Stimulated activated CD4-positive, alpha-beta T cell treated with anti-CD3 and anti-CD28 coated beads, Interleukin-15, amount 100 ng/mL, for 1 hour (primary cell): ENCODE data around the gene DLG2.
"Not testable (repeated sequence)": the region's sequence is repeated elsewhere in the genome, so short reads cannot be mapped to it uniquely, and the experiment has no call there.

Experiments used
- DNase-seq, 2 donors: peaks; one replicate each; pipeline ENCODE4 v3.0.0-alpha.2; 2020; ENCODE audit warnings: low read depth in 1 of 2, low spot score in 1 of 2

The DLG2 gene

DNA sequence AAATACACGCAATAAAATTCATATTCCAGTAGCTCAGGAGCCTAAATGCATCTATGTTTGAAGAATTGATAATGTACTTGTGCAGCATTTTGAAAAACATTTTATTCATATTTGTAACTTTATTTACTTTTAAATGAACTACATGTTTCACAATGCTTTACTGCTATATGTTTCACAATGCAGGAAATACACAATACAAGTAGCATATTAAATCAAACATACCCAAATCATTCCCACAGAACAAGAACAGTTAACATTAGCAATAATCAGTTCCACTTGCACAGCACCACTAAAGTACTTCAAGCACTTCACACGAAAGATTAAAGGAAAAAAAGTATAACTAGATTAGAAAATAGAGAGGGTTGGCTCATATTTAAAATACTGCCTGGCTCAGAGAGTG, 1997.4 kb downstream of the DLG2 start:
- no peak for DNase-seq

DNA sequence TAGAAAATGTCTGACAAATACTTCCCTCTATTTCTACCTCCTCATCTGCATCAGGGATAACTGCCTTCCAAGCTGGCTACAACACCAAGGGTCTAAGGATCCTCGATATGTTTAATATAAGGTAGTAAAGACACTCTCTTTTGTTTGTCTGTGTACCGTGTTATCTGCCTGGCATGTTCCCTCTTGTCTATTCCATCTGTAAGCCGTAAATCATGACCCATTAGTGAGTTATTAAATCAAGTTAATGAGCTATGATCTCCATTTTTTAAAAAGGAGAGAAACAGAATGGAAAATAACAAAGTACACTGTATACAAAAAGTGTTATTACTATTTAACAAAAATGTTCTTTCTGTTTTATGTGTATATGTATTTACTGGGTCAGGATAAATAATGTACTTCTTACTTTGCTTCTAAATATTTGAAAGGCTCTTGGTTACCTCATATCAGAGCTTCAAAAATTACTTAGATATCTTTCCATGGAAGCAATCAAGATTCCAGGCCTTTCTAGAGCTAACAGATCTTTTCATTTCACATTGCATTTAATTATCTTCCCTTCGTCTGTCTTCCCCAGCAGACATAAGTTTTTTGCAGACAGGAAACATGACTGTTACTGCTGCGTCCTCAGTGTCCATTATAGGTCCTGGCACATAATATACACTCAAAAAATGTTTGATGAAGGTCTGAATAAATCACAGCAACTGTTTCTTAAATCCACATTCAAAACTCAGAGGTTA, 1998.4 kb downstream of the DLG2 start:
- DNase-seq: no peak

DNA sequence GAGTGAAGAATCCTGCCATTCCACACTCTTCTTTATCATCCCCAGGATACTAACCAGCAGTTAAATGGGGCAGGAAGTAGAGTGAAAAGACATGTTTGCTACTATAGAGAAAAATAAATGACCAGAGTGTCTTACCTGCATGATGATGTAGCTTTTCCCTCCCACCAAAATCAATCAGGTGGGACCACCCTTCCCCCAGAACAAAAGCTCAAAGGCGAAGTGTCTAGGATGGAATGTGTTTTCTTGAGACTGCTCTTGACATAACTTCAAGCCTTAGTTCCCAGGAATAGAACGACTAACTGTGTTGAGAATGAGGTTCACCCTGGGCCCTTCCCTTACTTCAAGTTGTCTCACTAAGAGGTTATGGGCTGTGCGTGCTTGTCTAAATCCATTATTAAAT, 2001.8 kb downstream of the DLG2 start:
- DNase-seq: no peak

DNA sequence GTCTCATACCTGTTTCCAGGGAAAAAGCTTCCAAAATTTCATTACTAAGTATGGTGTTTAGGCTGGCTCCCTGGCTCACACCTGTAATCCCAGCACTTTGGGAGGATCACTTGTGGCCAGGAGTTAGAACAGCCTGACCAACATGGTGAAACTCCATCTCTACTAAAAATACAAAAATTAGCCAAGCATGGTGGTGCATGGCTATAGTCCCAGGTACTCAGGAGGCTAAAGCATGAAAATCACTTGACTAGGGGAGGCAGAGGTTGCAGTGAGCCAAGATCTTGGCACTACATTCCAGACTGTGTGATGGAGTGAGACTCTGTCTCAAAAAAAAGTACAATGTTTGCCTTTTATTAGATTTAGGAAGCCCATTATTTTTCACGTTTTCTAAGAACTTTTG, 2009.5 kb downstream of the DLG2 start:
- DNase-seq: no peak

DNA sequence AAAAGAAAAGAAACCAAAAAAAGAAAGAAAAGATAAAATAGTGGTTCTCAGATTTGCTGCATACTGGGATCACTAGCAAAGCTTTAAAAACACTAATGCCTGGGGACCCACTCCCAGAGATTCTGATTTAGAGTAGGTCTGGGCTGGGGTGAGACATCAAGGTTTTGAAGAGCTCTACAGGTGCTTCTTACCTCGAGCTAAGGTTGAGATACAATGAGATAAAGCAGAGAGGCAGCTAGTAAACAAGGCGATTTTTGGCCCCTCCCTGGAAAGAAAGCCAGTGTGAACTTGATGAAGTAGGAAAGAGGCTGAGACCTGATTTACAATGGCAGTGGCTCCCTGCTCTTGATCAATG, 2013.4 kb downstream of the DLG2 start:
- DNase-seq: no peak

DNA sequence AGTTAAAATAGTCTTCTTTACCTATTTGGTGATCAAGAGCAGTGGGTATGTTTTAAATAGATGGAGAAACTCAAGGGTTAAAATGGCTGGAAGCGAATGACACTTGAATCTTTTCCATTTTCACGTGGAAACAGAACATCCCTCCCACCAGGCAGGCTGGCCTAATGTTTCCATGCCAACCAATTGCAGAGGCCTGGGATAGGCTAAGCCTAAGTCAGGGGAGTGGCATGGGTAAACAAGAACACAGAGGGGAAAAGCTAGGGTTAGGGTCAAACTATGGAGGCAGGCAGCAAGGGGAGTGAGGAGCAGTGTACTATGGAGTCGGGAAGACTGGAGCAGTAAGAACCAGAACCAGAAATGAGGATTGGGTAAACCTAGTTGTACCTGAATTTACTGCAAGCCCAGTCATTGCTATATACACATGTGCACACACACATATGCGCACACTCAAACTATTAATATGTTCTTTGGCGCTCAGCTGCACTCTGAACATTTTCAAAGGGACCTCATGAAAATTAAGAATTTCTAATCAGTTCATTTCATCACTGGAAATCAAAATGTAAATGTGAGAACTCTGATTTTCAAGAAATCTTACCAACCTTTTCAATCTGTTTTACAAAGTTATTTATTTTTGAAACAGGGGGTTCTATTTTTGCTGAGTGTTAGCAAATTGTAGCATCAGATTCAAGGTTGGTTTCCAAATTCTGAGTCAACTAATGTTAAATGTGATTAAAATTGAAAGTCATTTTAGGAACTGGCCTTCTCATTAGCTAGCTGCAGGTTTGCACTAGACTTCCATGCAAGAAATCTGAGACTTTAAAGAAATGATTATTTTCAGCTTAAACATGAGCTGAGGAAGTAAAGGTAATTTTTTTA, 2014.0 kb downstream of the DLG2 start:
- DNase-seq: no peak

DNA sequence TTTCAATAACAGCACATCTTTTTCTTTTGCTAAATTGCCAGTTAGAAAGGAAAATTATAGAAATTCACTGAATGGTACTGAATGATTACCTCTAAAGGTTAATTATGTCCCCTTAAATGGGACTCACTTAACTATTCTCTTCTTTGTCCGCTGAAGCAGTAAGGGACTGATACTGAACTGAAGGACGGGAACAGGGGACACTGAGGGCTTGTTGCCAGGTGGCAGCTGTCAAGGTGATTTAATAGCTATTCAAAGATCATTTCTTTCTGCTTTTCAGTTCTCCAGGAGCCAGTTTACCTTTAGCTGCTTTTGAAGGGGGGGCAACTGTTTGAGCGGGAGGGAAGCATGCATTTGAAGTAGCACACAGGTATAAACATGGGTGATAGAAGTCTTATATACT, 2015.5 kb downstream of the DLG2 start:
- DNase-seq: no peak

DNA sequence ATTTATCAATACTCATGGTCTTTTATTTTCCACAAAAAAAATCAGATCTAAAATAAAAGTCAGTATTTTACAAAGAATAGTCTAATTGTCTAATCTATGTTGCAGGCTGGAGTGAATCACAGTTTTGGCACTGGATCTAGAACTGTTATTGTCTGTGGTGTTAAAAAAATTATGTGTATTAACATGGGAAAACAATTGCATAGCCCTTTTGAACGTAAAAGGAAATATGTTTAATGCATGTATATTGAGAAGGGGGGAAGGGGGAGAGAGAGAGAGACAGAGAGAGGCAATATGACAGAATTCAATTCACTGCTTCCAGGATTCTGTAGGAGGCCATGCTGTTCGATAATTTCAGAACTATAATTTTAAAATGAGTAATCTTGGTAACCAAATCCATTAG, 2016.1 kb downstream of the DLG2 start:
- no peak for DNase-seq

DNA sequence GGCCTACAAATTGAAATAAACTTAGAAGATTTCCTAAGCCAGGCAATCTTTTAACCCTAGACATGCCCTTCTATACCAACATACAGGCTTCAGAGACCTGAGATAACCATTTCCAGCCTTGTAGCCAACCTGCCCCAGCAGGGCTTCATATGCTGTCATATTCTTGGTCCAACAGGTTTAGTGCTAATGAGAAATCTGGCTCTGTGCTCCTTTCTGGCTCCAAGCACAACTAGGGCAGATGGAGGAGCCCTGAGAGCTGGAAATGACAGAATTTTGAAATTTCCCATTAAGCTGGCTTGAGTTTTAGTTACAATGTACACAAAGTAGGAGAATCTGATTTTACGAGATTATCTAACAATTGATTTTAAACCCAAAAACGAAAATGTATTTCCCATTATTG, 2018.0 kb downstream of the DLG2 start:
- DNase-seq: no peak

DNA sequence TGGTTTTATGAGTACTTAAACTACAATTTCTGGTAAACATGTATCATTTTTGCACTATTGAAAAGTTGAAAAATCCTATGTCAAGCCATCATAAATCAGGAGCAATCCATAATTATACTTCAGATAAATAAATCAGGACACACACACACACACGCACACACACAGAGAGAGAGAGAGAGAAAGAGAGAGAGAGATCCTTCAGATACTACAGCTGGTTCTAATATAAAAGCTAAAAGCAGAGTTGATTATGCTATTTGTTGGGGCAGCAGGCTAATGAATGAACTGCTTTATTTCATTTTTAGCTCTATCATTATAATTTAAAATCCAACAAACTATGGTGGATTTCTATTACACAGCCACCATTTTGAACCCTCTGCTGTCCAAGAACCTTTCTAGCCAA, 2018.6 kb downstream of the DLG2 start:
- DNase-seq: no peak

DNA sequence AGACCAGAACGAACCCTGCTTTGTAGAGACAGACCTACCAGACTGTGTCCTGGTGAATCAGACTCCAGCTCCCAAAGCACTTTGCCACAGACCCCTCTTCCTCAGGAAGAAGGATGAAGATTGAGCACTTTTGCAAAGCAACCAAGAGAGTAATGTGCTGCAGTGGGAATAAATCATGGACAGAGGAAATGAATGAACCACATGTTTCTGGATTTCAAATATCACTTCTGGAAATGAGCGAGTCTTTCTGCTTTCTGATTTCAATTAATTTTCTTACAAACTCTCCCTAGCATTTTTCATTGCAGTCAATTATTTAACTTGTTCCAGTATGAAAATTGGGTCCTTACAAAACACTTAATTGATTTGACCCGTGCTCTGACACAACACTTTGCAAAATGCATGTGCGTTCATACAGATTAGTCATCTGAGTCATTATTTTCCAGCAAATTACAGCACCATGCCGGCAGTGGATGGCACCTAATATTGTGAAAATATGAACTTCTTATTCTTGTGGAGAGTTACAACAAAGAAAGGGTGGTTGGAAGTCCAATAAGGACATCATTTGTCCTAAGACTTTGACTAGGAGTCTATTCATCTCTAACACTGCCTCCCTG, 2025.1 kb downstream of the DLG2 start:
- DNase-seq: no peak

DNA sequence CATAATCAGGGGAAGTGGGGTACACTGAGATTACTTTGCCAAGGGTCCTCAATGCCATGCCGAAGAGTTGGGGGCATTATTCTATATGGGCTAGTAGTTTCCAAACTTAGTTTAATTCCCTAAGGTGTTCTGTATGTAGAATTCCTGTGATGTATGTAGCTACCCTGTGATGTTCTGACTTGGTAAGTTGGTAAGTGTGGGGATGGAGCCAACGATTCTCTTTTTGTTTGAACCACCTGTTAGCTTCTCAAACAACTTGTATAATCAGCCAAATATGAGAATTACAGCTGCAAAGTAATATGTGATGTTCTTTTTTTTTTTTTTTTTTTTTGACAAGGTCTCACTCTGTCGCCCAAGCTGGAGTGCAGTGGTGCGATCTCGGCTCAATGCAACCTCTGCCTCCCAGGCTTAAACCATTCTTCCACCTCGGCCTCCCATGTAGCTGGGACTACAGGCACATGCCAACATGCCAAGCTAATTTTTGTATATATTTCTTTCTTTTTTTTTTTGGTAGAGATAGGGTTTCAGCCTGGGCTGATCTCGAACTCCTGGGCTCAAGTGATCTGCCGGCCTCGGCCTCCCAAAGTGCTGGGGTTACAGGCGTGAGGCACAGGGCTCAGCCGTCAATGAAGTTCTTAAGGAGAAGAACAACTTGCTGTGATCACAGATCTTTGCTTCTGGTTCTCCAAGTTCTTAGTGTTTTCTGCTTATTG, 2025.8 kb downstream of the DLG2 start:
- DNase-seq: no peak

DNA sequence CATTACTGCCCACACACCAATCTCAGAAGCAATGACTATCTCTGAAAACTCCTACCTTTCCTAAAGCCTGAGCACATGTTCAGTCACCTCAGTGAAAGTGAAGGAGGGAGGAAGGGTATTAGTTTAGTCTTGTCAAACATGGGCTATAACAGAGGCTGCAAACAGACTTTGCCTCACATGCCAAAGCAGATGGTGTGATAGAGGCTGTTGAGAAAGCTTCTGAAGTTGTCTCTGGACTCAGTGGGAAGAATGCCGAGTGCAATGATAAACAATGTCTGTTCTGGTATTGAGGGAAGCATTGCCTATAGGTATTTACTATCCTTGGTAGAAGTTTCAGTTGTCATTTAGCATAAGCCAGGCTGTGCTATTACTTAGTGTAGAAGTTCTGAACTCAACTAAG, 2026.5 kb downstream of the DLG2 start:
- no peak for DNase-seq

DNA sequence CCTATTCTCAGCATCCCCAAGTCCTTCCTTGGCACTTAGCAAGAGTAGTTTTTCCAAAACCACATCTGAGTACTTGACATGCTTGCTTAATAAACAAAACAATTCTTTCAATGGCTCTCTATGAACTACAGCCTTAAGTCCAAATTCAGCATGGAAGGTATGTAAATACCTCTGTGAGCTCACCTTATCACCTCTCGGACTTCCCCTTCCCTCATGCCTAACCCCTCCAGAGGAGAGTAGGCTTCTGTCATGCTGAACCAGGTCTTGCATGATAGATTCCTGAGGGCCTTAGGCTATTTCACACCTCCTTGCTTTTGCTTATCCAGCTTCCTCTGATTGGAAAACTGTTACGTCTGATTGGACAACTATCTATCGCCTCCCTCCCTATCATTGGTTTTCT, 2028.1 kb downstream of the DLG2 start:
- DNase-seq: no peak

DNA sequence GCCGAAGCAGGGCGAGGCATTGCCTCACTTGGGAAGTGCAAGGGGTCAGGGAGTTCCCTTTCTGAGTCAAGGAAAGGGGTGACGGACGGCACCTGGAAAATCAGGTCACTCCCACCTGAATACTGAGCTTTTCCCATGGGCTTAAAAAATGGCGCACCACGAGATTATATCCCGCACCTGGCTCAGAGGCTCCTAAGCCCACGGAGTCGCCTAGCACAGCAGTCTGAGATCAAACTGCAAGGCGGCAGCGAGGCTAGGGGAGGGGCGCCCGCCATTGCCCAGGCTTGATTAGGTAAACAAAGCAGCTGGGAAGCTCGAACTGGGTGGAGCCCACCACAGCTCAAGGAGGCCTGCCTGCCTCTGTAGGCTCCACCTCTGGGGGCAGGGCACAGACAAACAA, 2039.3 kb downstream of the DLG2 start:
- DNase-seq: not testable (repeated sequence)

DNA sequence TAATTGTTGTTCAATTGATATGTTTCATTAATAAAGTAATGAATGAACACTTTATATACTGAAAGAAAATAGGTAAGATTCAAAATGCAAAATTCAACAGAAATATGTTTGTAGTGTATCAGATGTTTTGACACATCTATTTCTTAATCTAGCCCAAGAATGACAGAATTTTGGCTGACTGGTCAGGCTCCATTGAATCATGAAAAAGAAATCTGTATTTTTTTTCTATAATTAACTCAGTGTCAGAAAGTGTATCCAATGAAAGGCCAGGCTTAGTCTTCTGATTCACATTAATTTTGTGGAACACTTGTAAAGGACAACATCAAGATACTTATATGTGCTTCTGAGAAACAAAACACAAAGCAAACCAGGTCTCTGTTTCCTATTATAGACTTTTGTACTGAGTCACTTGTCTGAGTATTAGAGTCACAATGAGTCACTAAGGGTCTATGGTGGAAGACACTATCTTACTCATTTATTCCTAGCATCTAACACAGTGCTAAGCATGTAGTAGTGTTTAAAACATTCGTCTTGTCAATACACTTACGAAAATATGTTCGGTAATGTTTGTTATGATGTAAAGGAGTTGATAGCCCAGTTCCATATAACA, 2043.3 kb downstream of the DLG2 start:
- no peak for DNase-seq

DNA sequence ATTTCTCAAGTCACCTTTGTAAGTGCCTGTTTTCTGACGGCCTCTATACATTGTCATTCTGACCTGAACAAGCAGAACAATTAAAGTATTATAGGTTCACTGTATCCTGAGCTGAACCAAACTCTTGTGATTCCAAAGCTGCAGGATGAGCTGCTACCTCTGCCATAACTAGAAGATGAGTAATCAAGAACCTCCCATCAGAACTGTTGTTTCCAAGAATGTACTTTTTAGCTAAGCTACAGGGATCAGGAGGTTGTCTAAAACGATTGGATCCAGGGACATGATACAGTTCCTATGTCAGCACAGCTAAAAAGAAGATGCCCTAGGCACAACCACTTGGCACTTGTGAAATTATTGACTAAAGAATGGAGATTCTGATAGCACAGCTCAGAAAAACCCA, 2052.6 kb downstream of the DLG2 start:
- no peak for DNase-seq

DNA sequence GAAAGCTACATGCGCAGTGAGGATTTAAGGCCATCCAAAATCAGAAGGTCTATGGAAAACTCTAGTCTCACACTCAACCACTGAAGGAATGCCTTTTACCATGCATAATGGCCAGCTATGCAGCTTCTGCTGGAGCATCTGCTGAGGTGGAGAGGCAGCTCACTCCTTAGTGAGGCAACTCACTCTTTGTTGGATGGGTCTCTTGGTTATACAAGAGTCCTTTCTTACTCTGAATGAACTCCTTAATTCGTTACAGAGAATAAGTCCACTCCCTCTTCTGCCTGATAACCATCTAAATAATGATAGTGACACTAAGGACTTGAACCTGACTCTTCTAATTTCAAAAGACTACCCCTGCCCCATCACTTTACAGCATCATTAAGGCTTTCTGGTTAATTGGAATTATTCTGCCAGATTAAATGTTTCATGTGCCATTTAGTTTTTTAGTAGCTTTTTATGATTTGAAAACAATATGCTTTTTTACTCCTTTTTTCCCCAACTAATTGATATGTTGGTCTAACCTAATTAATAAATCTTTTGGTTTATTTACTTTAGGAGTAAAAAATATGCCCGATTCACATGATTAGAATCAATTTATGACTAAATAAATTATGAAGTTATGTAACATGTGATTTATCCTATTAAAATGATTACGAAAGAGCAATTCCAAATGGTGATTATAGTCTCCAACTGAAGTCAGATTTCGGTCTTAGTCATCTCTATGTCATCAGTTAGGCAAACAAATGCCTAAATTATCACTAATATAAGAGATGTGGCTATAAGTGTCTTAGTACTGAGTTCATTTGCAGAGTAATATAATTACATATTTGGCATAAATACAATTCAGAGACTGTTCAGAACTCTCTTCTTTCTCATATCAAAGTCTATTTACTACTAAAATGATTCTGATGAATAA, 2054.3 kb downstream of the DLG2 start:
- no peak for DNase-seq

DNA sequence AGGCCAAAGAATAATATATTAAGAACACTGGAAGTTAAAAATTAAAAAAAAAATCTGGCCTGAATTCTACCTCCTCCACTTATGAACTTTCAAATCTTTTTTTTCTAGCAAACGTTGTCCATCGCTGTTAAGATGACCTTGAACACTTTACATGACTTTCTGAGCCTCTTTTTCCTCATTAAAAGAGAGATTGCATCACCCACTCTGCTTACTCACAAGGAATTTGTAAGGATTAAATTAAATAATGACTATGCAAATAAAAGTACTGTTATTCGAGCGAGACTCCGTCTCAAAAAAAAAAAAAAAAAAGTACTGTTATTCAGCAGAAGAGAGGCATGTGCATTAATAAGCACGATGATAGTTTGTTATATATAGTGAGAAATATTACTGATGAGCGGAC, 2055.8 kb downstream of the DLG2 start:
- DNase-seq: no peak

DNA sequence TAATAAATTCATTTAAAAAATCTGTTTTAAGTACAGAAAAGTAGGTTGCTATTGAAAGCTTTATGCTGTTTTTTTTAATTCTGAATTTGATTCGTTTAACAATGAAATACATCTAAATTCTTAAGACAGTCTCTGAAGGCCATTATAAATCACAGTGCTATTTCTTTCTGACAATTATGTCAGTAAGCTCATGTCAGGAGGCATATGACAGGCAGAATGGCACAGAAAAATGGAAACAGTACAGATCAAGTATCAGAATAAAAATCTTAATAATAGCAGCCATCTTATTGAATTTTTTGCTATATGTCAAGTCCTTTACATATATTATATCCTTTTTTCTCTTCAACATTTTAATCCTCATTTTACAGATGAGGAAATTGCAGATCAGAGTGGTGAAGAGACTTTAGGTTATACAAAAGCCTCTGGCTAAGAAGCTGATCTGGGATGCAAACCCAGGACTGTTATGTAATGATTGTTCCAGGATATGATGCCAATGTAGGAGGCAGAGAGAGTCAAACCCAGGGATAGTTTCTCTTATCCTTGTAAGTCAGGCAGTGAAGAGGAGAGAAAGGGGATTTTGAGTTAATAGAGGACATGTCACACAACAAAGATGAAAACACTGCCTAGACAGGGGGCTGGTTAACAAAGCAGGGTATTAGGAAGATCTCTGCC, 2057.9 kb downstream of the DLG2 start:
- no peak for DNase-seq
